Fibroblast of mammary gland (primary cell): ENCODE data around the gene UNC79.

Experiments used
- DNase-seq: peaks from one replicate; pipeline ENCODE4 v3.0.0-alpha.2; 2010; ENCODE audit warnings: low read depth
- H3K4me3 ChIP-seq: 2 replicates; pipeline ENCODE4 v1.5.1; 2011; ENCODE audit warnings: low read depth, mild to moderate bottlenecking, low read length, moderate library complexity; ENCODE audit not compliant: control insufficient read depth
- TF ChIP-seq, protein P1 (sequence below): conservative IDR thresholded peaks from 2 replicates; pipeline ENCODE4 v1.5.1; 2011; ENCODE audit warnings: low read depth, low read length, inconsistent platforms; ENCODE audit not compliant: control insufficient read depth, insufficient read depth

Gene UNC79

DNA sequence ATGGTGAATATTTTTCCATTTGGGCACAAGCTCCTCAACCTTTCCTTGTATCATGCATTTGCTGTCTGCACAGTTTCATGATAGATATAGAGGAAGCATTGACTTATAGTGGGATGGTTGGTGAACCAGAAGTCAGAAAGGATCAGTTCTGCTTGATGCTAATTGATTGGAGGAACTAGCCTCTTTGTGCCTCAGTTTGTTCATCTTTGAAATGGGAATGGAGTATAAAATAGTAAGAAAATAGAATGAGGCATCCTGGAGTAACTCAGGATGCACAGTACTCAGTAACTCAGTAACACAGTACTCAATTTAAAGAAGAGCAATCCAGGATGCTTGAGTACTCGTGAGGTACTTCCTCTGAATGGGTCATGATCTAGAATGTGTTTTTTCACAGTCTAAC lies 109.5 kb downstream of the UNC79 start:
- DNase-seq, result no peak
- TF ChIP-seq, protein P1, sequence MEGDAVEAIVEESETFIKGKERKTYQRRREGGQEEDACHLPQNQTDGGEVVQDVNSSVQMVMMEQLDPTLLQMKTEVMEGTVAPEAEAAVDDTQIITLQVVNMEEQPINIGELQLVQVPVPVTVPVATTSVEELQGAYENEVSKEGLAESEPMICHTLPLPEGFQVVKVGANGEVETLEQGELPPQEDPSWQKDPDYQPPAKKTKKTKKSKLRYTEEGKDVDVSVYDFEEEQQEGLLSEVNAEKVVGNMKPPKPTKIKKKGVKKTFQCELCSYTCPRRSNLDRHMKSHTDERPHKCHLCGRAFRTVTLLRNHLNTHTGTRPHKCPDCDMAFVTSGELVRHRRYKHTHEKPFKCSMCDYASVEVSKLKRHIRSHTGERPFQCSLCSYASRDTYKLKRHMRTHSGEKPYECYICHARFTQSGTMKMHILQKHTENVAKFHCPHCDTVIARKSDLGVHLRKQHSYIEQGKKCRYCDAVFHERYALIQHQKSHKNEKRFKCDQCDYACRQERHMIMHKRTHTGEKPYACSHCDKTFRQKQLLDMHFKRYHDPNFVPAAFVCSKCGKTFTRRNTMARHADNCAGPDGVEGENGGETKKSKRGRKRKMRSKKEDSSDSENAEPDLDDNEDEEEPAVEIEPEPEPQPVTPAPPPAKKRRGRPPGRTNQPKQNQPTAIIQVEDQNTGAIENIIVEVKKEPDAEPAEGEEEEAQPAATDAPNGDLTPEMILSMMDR, result no peak
- H3K4me3 ChIP-seq, result no peak overlapping the region

DNA sequence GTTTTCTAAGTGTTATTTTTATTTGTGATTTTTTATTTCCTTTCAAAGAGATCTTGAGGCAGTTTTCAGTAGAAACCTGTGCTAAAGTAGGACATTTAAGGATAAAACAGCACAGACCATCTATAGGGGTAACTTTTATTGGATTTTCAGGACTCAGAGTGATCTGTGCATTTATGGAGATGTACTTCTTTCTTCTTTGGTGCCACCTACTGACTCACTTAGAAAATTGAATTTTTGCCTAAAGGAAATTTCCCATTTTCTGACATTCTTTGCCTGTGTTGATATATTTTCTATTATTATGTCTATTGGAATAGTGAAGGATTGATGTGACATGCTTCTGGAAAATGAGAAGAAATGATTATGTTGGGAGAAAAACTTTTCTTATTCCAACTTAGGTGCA lies 113.0 kb downstream of the UNC79 start:
- no peak overlapping the region for H3K4me3 ChIP-seq
- TF ChIP-seq, protein P1, result peak; percentile 46
- DNase-seq, result peak; percentile 42

DNA sequence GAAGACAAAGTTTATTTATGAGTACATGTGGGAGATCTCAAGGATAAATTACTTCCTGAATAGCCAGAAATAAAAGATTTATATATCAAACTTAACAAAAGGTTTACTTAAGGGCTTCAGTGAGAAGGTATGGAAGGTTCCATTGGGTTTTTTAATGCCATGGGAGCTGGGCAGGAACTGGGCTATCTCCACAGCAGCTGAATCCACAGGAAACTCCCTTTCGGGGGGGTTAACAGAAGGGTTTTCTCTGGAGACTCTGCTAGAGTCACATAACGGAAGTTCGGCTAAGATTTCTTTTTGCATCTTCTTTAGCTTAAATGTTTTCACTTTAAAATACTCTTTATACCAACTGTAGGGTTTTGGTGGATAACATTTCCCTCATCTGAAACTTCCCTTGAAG lies 113.5 kb downstream of the UNC79 start:
- TF ChIP-seq, protein P1, result no peak
- no peak for DNase-seq
- H3K4me3 ChIP-seq, result no peak overlapping the region

DNA sequence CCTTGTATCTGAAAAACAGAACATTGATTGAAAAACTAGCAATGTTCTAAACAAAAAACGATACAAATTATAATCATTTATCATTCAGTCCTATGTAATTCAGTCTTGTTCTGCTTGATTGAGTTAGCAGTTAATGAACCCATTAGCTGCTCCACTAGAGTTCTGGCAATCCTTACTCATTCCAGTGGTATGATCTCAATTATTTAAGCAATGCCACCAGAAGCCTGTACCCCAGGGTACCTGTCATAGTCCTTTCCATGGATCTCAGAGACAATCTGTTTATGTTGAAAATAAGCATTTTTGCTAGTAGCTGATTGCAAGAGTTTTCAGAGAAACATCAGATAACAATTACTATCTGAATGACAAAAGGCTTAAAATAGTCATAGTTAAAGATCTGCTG lies 115.9 kb downstream of the UNC79 start:
- TF ChIP-seq, protein P1, result no peak

DNA sequence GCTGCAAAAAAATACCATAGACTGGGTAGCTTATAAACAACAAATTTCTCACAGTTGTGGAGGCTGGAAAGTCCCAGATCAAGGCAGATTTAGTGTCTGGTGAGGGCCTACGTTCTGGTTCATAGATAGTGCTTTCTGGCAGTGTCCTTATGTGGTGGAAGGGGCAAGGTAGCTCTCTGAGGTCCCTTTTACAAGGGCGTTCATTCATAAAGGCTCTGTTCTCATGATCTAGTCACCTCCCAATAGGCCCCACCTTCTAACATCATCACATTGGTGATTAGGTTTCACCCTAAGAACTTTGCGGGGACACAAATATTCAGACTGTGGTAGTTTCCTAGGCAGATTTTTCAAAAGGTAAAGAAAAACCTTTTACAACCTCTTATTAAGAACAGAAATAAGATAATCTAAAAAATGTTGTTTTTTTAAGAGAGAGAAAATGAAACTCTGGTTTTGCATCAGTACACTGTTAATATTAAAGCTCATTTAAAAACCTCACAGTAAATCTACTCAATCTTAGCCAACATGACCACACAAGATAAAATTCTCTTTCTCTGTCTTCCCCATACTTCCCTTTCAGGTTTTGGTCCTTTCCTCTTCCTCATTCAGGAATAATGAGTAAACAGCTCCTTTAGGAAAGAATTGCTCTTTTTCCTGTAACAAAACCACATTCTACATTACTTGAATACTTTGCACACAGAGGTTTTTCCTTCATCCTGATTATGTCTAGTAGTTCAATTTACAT lies 117.5 kb downstream of the UNC79 start:
- no peak overlapping the region for H3K4me3 ChIP-seq
- no peak for DNase-seq
- TF ChIP-seq, protein P1, result no peak

More for the DNA sequence above, 115.9 kb downstream of the UNC79 start:
- no peak for DNase-seq
- H3K4me3 ChIP-seq, result no peak overlapping the region

DNA sequence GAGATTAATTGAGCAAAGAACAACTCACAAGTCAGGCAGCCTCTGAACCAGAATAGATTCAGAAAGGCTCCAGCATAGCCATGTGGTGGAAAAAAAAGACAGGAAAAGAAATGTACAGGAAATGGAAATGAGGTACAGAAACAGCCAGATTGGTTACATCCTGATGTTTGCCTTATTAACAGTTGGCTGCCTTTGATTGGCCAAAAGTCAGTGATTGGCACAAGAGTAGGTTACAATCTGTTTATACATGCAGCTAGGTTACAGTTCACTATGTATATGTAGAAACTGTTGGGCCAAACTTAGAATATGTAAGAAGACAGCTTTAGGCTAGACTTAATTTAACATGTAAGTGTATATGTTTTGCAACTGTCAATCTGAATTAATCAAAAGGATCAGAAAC lies 118.9 kb downstream of the UNC79 start:
- TF ChIP-seq, protein P1, result no peak
- H3K4me3 ChIP-seq, result no peak overlapping the region
- DNase-seq, result no peak
